CD4-positive, alpha-beta T cell treated with Interleukin-4 for 1 hour (primary cell): ENCODE results near the gene SWI5.

Experiments used
- DNase-seq, 2 donors: peaks; one replicate each; pipeline ENCODE4 v3.0.0-alpha.2; 2020 to 2022

Gene SWI5

GRCh38 chr9:128322404-128323211, 46.5 kb downstream of the SWI5 start, which contains the start of the genes COQ4 and TRUB2:
TSS of gene COQ4 (plus strand) at chr9:128322839. CDS start at chr9:128322859, 20 bp downstream.
TSS of gene TRUB2 (minus strand) at chr9:128322447. CDS start at chr9:128322408, 39 bp downstream.
- DNase-seq = peak; percentile 92 to 95

- DNase-seq = no peak
Measured at GRCh38 chr9:128323212-128323730, 47.2 kb downstream of the SWI5 start.

- DNase-seq = no peak
Measured at GRCh38 chr9:128323791-128324190, 47.7 kb downstream of the SWI5 start.

GRCh38 chr9:128324401-128324800, 48.3 kb downstream of the SWI5 start:
- DNase-seq = no peak

GRCh38 chr9:128325629-128326028, 49.6 kb downstream of the SWI5 start:
- DNase-seq = no peak

GRCh38 chr9:128333451-128333869, 57.4 kb downstream of the SWI5 start:
- DNase-seq = no peak

DNA sequence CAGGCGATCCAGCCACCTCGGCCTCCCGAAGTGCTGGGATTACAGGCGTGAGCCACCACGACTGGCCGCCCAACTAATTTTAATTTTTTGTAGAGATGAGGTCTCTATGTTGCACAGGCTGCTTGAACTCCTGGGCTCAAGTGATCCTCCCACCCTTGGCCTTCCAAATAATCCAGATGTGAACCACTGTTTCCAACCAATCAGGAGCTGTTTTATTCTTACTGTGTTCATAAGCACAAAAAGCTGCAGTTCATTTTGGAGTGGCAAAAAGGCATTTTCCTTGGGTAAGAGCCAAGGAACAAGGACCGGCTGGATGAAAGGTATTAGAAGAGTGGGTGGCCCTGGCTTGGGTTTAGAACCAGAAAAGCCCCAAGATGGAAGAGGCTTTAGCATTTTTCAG, 59.1 kb downstream of the SWI5 start:
- DNase-seq = no peak

DNA sequence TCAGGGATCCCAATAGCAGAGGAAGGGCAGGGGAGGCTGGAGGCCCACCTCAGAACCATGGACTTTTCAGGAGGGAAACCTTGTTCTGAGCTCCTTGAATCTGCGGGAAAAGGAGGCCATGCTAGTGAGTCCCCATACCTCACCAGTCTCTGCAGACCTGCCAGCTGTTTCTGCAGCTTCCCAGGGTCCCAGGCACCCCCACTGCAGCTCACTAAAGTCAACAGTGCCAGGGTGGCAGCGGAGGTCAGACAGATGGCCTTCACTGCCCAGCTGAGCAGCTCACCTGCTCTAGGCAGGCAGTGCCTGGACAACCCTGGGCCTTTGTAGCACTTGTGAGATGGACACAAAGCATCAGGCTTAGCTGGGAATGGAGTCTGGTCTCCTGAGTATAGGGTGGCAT, 59.8 kb downstream of the SWI5 start:
- no peak for DNase-seq

GRCh38 chr9:128337936-128338335, 61.9 kb downstream of the SWI5 start:
- no peak for DNase-seq
